Nucleus accumbens (tissue), 56 donors: ENCODE results near the gene ZNF628.

Experiments used
- DNase-seq, 56 donors: peaks; one replicate each; lab custom pipeline; 2025; lab: John Stamatoyannopoulos, UW

Gene ZNF628

DNA sequence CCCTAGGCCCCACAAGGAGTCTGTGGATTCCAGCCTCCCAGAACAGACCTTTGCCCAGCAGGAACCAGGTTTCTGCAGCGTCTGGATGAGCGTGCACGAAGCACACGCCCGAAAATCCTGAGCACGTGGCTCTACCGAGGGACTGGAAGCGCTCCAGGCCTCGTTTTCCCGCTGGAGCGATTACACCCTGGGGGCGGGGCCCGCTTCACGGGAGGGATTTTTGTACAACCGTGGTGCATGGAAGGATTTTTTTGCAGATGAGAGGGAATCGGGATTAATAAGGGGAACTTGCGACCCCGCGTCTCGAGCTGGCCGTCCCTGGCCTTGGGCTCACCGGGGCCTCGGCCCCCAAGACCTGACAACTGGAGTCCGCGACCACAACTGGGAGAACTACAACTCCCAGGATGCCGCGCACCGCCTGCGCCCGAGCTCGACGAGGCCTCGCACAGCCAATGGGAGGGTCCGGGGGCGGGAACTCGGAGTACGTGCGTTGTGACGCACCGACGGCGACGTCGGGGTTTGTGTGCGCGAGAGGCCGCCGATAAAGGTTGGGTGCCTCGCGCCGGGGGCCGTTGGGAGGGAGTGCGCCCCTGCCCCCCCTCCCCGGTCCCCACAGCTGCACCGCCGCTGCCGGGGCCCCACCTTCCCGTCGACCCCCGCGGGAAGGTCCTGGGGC lies at the start of gene ZNF628:
Gene ZNF628 (plus strand): TSS at position 518 of the 676 bp plus-strand sequence. CDS start 3,294 bp downstream, outside the sequence.
- peak; percentile 75 to 99 (median 98) for DNase-seq

DNA sequence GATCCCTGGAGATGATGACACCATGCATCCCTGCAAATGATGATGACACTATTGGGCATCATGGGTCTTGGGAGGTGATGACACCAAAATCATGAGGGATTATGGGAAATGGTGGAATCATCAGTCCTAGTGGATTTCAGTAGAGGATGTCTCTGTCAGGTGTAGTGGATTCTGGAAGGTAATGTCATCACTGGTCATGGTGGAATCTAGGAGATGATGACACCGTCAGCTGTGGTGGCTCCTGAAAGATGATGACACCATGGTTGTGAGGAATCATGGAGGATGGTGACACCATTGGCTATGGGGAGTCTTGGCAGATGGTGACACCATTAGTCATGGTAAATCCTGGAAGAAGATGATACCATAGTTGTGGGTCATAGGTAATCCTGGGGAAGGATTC lies 45.2 kb upstream of the ZNF628 start:
- no peak for DNase-seq

DNA sequence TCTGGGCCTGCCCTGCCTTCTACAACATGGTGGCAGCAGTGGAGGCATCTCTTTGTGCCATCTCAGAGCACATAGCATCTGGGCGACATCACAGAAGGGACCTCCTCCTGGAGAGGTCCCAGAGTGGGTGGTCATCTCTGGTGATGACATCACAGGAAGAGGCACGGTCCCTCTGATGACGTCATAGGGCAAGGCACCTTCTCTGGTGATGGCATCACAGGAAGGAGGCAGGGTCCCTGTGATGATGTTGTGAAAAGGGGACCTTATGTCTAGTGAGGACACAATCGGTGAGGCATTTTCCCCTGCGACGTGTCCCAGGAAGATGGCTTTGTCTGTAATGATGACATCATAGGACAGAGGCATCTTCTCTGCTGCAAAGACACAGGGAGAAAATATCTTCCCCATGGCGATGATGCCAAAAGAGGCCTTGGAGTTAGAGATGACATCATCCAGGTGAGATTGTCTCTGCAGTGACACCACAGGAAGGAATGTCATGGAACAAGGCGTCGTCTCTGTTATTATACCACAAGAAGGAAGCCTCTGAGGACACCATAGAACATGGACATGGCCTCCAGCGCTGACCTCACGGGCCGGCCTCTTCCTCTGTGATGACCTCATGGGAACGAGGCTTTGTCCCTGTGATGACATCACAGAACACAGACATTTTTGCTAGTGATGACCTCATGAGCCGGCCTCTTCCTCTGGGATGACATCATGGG lies 44.0 kb upstream of the ZNF628 start:
- no peak for DNase-seq

DNA sequence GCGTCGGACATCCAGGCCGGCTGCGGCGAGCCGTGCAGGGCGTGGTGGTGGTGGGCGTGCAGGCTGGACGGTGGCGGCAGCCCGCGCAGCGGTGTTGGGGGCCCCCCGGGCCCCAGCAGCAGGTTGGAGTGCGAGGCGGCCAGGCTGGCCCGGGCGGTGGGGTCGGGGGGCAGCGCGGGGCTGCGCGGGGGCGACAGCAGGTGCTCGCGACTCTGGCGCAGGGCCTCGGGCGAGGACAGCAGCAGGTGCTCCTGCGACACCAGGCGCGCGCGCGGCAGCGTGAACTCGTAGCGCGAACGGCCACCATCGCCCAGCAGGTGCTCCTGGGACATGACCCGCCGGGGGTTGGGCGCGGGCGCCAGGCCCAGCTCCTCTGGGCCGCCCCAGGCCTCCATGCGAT lies 43.1 kb upstream of the ZNF628 start:
- no peak for DNase-seq

DNA sequence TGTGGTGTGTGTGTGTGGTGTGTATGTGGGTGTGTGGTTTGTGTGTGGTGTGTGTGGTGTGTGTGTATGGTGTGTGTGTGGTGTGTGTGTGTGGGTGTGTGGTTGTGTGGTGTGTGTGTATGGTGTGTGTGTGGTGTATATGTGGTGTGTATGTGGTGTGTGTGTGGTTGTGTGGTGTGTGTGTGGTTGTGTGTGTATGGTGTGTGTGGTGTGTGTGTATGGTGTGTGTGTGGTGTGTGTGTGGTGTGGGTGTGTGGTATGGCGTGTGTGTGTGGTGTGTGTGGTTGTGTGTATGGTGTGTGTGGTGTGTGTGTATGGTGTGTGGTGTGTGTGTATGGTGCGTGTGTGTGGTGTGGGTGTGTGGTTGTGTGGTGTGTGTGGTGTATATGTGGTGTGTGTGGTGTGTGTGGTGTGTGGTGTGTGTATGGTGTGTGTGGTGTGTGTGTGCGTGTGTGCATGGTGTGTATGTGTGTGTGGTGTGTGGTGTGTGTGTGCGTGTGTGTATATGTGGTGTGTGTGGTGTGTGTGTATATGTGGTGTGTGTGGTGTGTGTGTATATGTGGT lies 42.0 kb upstream of the ZNF628 start:
- no peak for DNase-seq

DNA sequence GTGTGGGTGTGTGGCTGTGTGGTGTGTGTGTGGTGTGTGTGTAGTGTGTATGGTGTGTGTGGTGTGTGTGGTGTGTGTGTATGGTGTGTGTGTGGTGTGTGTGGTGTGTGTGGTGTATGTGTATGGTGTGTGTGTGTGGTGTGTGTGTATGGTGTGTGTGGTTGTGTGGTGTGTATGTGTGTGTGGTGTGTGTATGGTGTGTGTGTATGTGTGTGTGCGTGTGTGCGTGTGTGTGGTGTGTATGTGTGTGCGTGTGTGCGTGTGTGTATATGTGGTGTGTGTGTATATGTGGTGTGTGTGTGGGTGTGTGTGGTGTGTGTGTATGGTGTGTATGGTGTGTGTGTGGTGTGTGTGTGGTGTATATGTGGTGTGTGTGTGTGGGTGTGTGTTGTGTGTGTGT lies 41.4 kb upstream of the ZNF628 start:
- DNase-seq: no peak

DNA sequence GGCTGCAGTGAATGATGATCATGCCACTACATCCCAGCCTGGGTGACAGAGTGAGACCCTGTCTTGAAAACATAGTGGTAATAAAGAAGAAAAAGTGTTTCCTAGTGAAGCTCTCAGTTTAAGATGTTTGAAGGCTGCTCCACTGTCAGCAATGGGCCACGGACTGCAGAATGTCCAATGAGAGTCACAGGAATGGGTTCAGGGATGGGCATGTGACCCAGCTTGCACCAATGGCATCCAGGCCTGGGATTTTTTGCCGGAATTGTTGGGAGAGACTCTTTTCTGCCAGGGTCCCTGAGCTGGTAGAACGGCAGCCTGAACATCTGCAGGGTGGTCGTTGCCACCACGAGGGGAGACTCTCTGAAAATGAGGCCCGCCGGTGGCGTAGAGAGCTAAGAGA lies 39.6 kb upstream of the ZNF628 start:
- no peak for DNase-seq

DNA sequence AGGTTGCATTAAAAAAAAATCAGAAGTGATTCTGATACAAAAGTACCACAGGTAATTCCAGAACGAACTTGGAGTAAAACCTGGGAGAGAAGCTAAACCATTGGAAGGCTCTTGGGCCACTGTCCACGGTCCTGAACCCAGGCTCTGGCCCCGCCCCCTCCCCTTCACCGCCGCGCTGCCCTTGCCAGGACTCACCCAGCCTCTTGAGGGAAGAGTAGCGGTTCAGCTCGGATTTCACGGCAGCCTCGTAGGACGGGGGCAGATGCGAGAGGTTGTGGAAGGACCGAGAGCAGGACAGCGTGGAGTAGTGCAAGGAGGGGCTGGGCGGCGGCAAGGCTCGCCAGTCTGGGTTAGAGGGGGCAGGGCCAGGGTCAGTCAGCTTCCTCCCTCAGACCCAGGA lies 39.0 kb upstream of the ZNF628 start:
- DNase-seq: peak in 7 of 56 donors; percentile 9 to 46 (median 16)

DNA sequence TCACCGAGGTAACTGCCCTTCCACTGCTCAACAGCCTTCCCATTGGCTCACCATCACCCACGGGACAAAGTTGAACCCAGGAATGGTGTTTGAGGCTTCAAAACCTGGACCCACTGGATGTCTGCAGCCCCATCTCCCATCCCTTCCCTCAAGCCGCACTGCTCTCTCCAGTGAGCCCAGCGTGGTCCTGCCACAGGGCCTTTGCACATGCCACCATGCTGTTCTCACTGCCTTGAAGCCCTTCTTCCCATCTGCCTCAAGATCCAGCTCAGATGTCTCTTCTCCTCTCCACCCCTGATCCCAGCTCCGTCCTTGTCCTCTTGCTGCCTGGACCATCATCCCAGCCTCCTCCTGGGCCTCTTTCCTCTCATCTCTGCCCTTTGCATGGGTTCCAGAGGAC lies 37.4 kb upstream of the ZNF628 start:
- no peak for DNase-seq

DNA sequence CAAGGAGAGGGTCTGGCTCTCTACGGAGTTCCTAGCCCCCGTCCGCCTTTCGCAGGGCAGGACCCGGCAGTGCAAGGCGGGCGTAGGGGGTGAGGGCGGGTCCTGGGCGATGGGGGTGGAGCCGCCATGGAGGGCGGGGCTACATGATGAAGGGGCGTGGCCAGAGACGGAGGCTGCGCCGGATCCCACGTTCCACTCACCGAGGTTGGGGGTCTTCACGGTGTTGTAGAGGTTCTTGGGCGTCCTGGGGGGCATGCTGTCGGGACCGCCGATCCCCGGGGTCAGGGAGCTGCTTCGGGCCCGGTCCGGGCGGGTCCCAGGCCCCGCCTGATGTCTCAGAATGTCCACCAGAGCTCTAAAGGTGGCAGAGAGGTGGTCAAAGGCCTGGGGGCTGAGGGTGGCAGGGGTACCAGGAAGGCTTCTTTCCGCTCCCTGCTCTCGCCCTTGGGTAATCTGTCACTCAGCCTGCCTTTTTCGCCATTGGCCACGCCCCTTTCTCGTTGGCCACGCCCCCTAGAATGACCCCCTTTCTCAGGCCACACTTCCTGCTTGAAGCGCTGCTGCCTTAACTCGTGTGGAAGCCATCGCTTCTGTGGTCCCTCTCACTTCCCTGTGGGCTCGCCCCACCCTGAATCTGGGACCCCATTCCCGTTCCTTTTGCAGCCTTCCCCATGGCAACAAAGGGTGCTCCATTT lies 35.9 kb upstream of the ZNF628 start:
- peak in 3 of 56 donors; percentile 2 to 22 (median 20) for DNase-seq

DNA sequence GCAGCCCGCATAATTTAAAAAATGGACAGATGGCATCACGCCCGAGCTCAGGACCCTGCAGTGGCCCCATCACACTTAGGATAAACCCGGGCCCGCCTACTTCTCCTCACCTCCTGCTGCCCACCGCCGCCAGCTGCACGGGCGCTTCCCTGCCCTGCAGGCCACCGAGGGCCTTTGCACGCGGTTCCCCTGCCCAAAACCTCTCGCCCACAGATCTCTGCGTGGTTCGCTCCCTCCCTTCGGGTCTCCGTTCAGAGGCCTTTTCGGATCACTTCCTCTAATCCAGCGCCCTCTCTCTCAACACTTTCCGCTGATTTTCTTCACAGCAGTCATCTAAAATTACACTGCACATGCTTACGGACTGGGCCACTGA lies 35.1 kb upstream of the ZNF628 start:
- no peak for DNase-seq

DNA sequence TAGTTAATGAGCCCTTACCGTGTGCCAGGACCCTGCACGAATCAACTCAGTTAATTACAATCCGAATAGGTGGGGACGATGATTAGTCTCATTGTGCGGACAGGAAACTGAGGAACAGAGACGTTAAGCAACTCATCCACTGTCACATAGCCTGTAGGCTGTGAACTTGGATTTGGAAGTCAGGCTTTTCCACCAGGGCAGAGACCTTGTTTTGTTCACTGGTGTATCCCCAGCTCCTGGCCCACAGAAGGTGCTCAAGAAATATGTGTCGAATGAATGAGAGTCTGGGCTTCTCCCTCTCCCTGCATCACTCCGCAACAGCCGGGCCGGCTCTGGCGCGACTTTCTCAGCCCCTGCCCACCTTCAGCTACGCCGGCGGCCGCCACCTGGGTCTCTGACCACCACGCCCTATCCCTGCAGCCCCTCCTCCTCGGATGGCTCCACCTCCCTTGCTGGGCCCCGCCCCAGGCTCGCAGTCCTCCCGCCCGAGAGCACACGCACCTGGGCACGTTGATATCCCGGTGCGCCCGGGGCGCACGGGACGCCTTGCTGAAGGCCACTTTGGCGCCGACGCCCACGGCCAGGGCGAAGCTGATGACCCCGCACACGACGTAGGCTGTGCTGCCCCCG lies 34.6 kb upstream of the ZNF628 start:
- DNase-seq: peak in 11 of 56 donors; percentile 10 to 50 (median 30)

DNA sequence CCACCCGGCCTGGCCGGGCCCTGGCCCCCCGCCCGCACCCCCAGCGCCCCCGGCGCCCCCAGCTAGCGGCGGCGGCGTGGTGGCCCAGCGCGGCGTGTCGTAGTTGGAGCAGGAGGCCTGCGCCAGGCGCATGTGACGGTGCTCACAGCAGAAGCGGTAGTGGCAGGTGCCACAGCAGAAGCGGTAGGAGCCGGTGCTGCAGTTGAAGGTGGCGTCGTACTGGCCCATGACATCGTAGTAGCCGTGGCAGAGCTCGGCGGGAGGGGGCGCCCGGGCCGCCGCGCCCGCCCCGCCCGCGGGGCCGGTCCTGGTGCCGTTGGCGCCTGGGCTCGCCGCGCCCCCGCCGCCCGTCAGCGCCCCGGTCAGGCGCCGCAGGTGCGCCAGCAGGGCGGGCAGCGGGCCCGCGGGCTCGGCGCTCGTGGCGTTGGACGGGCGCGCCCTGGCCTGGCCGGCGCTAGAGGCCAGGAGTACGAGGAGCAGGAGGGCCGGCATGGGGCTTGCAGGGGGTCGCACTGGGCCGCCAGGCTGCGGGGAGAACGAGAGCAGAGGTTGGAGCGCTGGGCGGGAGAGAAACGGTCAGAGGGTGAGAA lies 34.0 kb upstream of the ZNF628 start:
- peak in 16 of 56 donors; percentile 13 to 46 (median 26) for DNase-seq

DNA sequence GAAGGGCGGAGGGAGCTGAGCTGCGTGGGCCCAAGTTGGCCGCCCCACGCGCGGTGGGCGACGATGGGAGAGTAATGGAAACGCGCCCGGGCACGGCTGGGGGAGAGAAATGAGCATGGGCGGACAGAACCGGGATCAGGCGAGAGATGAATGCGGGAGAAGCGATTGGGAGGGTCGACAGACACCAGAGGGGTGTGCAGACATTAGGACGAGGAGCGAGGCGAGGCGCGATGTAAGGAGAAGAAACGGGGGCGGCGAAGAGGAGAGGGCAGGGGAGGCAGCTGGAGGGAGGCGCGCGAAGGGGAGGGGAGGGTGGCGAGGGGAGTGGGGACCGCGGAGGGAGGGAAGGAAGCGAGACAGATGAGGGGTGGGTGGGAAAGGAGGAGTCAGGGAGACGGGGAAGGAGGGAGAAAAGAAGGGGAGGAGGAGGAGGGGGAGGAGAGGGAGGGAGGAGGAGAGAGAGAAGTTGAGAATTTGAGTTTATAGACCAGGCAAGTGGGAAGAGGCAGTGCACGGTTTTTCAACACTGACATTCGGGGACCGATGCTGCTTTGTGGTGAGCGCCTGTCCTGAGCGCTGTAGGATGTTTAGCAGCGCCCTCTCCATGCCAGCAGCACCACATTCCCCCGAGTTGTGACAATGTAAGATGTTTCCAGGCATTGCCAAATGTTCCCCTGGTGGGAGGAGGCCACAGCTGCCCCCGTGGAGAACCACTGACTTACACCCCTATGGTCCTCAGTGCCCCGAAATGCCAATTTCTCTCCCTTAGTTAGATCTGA lies 33.2 kb upstream of the ZNF628 start, which contains the start of gene SHISA7:
Gene SHISA7 (minus strand): TSS at position 256 of the 779 bp plus-strand sequence. CDS start 437 bp downstream, outside the sequence.
- DNase-seq: peak in 41 of 56 donors; percentile 9 to 77 (median 52)

DNA sequence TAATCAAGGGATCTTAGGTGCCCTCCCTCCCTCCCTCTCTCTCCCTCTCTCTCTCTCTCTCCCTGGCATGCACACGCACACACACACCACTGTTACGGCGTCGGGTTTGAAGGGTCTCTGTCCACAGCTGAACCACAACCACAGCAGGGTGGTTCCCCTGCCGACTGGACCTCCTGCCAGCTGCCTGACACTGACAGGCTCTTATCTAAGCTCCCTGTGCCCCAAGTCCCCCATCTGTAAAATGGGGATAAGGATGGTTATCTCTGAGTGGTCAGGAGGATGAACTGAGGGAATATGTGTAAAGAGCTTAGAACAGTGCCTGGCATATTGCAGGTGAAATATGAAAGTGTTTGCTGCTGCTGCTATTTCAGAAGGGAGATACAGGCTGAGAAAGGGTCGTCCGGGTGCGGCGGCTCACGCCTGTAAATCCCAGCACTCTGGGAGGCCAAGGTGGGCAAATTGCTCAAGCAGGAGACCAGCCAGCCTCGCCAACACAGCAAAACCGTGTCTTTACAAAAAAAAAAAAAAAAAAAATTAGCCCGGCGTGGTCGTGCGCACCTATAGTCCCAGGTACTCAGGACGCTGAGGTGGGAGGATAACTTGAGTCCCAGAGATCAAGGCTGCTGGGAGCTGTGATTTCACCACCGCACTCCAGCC lies 32.5 kb upstream of the ZNF628 start:
- DNase-seq: no peak

DNA sequence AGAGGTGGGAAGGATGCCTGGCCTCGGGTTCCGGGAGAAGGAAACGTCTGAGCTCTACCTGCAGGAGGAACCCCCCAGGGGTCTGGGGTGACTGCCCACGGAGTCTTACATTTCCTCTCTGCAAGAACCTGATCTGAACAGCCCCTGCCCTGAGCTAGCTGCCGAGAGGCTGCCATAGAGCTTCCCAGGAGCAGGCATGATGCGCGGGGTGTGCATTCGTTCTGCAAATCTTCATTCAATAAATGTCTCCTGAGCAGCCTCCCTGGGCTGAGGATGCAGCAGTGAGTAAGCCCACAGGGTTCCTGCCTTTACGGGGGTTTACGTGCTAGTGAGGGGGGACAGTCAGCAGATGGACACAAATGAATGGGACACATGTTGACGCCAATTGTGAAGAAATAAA lies 31.8 kb upstream of the ZNF628 start:
- peak in 4 of 56 donors; percentile 8 to 31 (median 19) for DNase-seq

DNA sequence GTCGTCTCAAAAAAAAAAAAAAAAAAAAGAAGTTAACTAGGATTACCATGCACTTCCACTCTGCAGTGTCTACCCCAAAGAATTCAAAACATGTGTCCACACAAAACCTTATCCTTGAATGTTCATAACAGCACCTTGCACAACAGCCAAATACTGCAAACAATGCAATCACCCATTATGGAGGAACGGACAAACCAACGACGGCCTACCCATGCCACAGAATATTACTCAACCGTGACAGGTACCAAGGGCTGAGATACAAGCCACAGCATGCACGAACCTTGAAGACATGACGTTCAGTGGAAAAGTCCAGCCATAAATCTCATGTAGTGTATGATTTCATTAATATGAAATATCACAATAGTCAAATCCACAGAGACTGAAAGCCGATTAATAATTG lies 30.4 kb upstream of the ZNF628 start:
- no peak for DNase-seq

DNA sequence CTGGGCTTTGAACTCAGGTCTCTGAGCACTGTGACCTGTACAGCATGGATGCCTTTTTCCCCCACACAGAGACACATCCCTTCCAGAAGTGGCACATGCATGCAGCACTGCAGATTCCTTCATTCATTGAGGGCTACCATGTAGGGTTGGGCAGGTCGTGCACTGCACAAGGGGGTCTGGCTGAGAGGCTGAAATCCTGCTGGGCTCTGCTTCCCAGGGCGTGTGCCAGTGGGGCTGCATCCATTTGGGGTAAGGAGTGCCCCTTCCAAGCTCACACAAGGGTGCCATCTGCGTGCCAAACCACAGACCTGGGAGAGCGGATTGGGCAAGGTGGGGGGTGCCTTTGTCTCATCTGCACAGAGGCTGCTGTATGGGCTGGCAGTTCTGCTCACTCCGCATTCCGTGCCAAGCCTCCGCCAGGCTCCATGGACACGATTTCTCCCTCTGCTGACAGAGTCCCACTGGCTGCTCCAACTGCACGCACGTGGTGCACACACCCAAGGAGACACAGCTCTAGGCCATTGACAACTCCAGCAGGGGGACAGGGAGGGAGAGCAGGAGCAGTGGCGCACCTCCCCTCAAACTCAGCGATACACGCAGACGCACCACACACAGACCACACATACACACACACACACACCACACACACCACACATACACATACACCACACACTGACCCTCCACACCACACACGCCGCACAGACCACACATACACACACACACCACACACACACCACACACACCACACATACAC lies 28.8 kb upstream of the ZNF628 start:
- DNase-seq: peak in 48 of 56 donors; percentile 17 to 79 (median 58)
